Liver (tissue), 9 donors: ENCODE data around the gene FGF21. TPM values are rescaled to one million over a fixed set of nuclear protein-coding genes. Genes with fewer than 3 reads are reported as not detected.
A peak's percentile ranks its signal among the peaks of the same experiment; 100 is the strongest.

Experiments used
- DNase-seq: peaks from one replicate; pipeline ENCODE4 v3.0.0-alpha.2; 2017; ENCODE audit warnings: low spot score
- H3K27ac ChIP-seq, 2 donors: one replicate each; pipeline ENCODE4 v1.7.0; 2013; ENCODE audit warnings: inconsistent platforms in 2 of 2, low read length in 2 of 2, control low read depth in 1 of 2, low read depth in 1 of 2, mild to moderate bottlenecking in 1 of 2
- H3K27me3 ChIP-seq, 4 donors: one replicate each; pipeline versions ENCODE4 v1.6.1 to v1.7.0; 2013; ENCODE audit warnings: low read length in 3 of 4, inconsistent platforms in 1 of 4, mild to moderate bottlenecking in 1 of 4, moderate library complexity in 1 of 4; ENCODE audit not compliant: control insufficient read depth in 4 of 4, insufficient read depth in 4 of 4
- H3K36me3 ChIP-seq, 4 donors: one replicate each; pipeline versions ENCODE4 v1.6.1 to v1.7.0; 2013; ENCODE audit warnings: low read length in 3 of 4, mild to moderate bottlenecking in 3 of 4, low read depth in 1 of 4, moderate library complexity in 1 of 4; ENCODE audit not compliant: control insufficient read depth in 4 of 4, insufficient read depth in 3 of 4
- H3K4me1 ChIP-seq, 4 donors: one replicate each; pipeline versions ENCODE4 v1.6.1 to v1.7.0; 2013; ENCODE audit warnings: low read length in 3 of 4, mild to moderate bottlenecking in 3 of 4, moderate library complexity in 1 of 4; ENCODE audit not compliant: control insufficient read depth in 4 of 4, insufficient read depth in 4 of 4
- H3K4me3 ChIP-seq, 3 donors: one replicate each; pipeline versions ENCODE4 v1.6.1 to v1.7.0; 2013; ENCODE audit warnings: low read length in 3 of 3, control low read depth in 1 of 3, low read depth in 1 of 3, mild to moderate bottlenecking in 1 of 3
- H3K9ac ChIP-seq, 2 donors: one replicate each; pipeline ENCODE4 v1.7.0; 2013; ENCODE audit warnings: low read length in 2 of 2, mild to moderate bottlenecking in 2 of 2, moderate library complexity in 2 of 2, control low read depth in 1 of 2, low read depth in 1 of 2
- H3K9me3 ChIP-seq, 4 donors: one replicate each; pipeline versions ENCODE4 v1.6.1 to v1.7.0; 2013; ENCODE audit warnings: low read length in 3 of 4; ENCODE audit not compliant: control insufficient read depth in 4 of 4
- EGR1 ChIP-seq, 2 donors: IDR thresholded peaks; 2 replicates each; pipeline ENCODE4 v1.6.1; 2016 to 2018; ENCODE audit warnings: antibody characterized with exemption in 2 of 2, low read depth in 2 of 2
- FOXA1 ChIP-seq: IDR thresholded peaks from 2 replicates; pipeline ENCODE4 v1.6.1; 2016; ENCODE audit warnings: antibody characterized with exemption
- FOXA2 ChIP-seq: IDR thresholded peaks from 2 replicates; pipeline ENCODE4 v1.6.1; 2016; ENCODE audit warnings: antibody characterized with exemption
- GABPA ChIP-seq, 2 donors: IDR thresholded peaks in 1 of 2; conservative IDR thresholded peaks in 1 of 2; 2 replicates each; pipeline ENCODE4 v1.6.1; 2016; ENCODE audit warnings: antibody characterized with exemption in 2 of 2, mild to moderate bottlenecking in 1 of 2, moderate library complexity in 1 of 2
- HNF4A ChIP-seq, 2 donors: conservative IDR thresholded peaks; 2 replicates each; pipeline ENCODE4 v1.6.1; 2016; ENCODE audit warnings: antibody characterized with exemption in 2 of 2, mild to moderate bottlenecking in 2 of 2
- HNF4G ChIP-seq: IDR thresholded peaks from 2 replicates; pipeline ENCODE4 v1.6.1; 2016; ENCODE audit warnings: antibody characterized with exemption
- NR2F2 ChIP-seq: IDR thresholded peaks from 2 replicates; pipeline ENCODE4 v1.6.1; 2016; ENCODE audit warnings: antibody characterized with exemption
- RXRA ChIP-seq, 2 donors: IDR thresholded peaks; 2 replicates each; pipeline ENCODE4 v1.6.1; 2017 to 2018; ENCODE audit warnings: antibody characterized with exemption in 2 of 2, mild to moderate bottlenecking in 1 of 2
- SP1 ChIP-seq: IDR thresholded peaks from 2 replicates; pipeline ENCODE4 v1.6.1; 2018; ENCODE audit warnings: antibody characterized with exemption, mild to moderate bottlenecking
- TAF1 ChIP-seq: conservative IDR thresholded peaks from 2 replicates; pipeline ENCODE4 v1.6.1; 2016; ENCODE audit warnings: antibody characterized with exemption, mild to moderate bottlenecking
- YY1 ChIP-seq: IDR thresholded peaks from 2 replicates; pipeline ENCODE4 v1.6.1; 2016; ENCODE audit warnings: antibody characterized with exemption, mild to moderate bottlenecking
- WGBS: extraction: QIAGEN DNeasy Blood & Tissue Kit; methylation state at CpG from one replicate; pipeline ENCODE4 v1.1.7; 2013; 5-methylcytosine and 5-hydroxymethylcytosine counted together
- polyA plus RNA-seq, 2 donors: library from polyadenylated mRNA; stranded (reverse) in 1 of 2; unstranded in 1 of 2; fragments of 200-250 nt in 1 of 2; fragments of >200 nt in 1 of 2; fragmentation: Nextera tagmentation in 1 of 2; extraction: Ambion mirVana in 1 of 2; gene quantifications; one replicate each; pipeline versions ENCODE4 v1.2.1 to v1.2.3, GENCODE V29; 2013 to 2015
- total RNA-seq, 2 donors: library from RNA; depleted of rRNA; stranded (reverse); fragments of >200 nt; gene quantifications; one replicate each; pipeline ENCODE4 v1.2.3, GENCODE V29; 2014
- TF ChIP-seq, protein P1 (sequence below): IDR thresholded peaks from 2 replicates; pipeline ENCODE4 v1.6.1; 2016; ENCODE audit warnings: antibody characterized with exemption
- TF ChIP-seq, protein P2 (sequence below): fragments of 150-350 bp; IDR thresholded peaks from 2 replicates; pipeline ENCODE4 v1.5.1; 2017; ENCODE audit warnings: improper control_type of control experiment, low read depth, low read length; ENCODE audit not compliant: missing input control
- TF ChIP-seq, protein P3 (sequence below): IDR thresholded peaks from 2 replicates; pipeline ENCODE4 v1.6.1; 2016; ENCODE audit warnings: antibody characterized with exemption
- TF ChIP-seq, protein P4 (sequence below): IDR thresholded peaks from 2 replicates; pipeline ENCODE4 v1.6.1; 2016; ENCODE audit warnings: antibody characterized with exemption, mild to moderate bottlenecking
- donor health status: healthy.
- donor health status: healthy.
- donor health status: healthy.
- donor health status: healthy.
- donor health status: healthy.

The FGF21 gene
- total and polyA plus RNA-seq, 4 donors, result 5.5 to 18.5 (median 6.5) TPM; not detected in 1

DNA sequence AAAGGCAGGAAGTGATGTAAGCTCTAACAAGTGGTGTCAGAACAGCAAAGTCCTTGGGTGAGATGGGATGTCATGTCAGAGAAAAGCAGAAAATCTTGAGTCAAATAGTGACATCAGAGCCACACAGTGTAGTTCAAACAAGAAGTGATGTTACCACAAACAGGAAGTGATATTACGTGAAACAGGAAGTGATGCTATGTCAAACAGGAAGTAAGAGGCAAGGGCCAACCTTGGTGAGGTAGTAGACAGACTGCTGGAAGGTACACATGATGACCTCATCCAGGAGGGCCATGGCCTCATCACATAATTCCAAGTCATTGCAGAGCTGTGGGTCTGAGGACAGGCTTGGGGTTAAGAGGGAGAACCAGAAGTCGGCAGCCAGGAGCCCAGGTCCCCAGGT, 28.8 kb upstream of the FGF21 start:
- peaks cover 0 to 6% (median 1%) of the 10 kb centered on the region in 4 donors for H3K4me1 ChIP-seq
- no peaks in the 10 kb centered on the region for H3K9me3 ChIP-seq
- H3K4me3 ChIP-seq, result no peak overlapping the region
- H3K9ac ChIP-seq, result no peak overlapping the region
- WGBS, result 83% methylated on average over 2 of the region's 2 CpGs
- peak overlapping the region in 1 of 2 donors; percentile 9 for H3K27ac ChIP-seq
- no peaks in the 10 kb centered on the region for H3K36me3 ChIP-seq
- TF ChIP-seq GABPA (IDR thresholded peaks at IDR 0.05 in 1 of 2, conservative IDR thresholded peaks at IDR 0.05 in 1 of 2), result peak; percentile 67 to 78
- TF ChIP-seq, protein P1, sequence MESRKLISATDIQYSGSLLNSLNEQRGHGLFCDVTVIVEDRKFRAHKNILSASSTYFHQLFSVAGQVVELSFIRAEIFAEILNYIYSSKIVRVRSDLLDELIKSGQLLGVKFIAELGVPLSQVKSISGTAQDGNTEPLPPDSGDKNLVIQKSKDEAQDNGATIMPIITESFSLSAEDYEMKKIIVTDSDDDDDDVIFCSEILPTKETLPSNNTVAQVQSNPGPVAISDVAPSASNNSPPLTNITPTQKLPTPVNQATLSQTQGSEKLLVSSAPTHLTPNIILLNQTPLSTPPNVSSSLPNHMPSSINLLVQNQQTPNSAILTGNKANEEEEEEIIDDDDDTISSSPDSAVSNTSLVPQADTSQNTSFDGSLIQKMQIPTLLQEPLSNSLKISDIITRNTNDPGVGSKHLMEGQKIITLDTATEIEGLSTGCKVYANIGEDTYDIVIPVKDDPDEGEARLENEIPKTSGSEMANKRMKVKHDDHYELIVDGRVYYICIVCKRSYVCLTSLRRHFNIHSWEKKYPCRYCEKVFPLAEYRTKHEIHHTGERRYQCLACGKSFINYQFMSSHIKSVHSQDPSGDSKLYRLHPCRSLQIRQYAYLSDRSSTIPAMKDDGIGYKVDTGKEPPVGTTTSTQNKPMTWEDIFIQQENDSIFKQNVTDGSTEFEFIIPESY, result no peak
- no peak for DNase-seq
- H3K27me3 ChIP-seq, result no peaks in the 10 kb centered on the region

DNA sequence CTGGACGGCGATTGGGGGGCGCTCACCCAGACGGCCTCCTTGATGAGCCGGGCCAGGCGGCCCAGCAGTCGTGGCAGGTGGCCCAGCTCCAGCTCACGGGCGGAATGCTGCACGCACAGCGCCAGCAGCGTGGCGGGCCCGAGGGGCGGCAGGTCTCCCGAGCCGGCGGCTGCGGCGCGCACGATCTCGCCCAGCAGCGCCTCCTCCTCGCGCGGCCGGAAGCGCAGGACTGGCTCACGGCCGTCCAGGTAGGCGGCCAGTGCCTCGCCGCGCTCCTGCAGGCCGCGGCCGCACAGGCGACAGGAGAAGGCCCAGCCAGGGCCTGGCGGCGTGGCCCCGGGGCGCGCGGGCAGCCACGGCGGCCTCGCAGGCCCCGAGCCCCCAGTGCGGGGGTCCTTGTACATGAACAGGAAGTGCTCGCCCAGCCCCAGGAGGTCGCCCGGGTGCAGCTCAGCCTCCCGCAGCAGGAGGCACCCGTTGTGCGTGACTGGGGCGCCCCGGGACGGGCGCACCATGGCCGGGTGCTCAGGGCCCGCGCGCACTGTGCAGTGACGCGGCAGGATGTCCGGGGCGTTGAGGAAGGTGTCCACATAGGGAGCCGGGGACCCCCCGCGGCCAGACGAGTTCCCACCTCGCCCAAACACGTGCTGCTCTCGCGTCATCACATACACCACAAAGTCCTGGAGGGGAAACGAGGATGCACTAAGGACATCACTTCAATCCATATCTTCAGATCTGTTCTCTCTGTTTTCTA, 26.2 kb upstream of the FGF21 start:
- Histone ChIP-seq H3K27ac (no peak overlapping the region), H3K27me3 (no peaks in the 10 kb centered on the region), H3K9ac (no peak overlapping the region), H3K4me1 (peaks cover 0 to 6% (median 1%) of the 10 kb centered on the region in 4 donors), H3K36me3 (no peaks in the 10 kb centered on the region), H3K9me3 (no peaks in the 10 kb centered on the region), H3K4me3 (peak overlapping the region in 1 of 3 donors; percentile 9)
- WGBS, result 52% methylated on average over 77 of the region's 77 CpGs
- DNase-seq, result no peak
- no peak for TF ChIP-seq HNF4G
- TF ChIP-seq, protein P2, sequence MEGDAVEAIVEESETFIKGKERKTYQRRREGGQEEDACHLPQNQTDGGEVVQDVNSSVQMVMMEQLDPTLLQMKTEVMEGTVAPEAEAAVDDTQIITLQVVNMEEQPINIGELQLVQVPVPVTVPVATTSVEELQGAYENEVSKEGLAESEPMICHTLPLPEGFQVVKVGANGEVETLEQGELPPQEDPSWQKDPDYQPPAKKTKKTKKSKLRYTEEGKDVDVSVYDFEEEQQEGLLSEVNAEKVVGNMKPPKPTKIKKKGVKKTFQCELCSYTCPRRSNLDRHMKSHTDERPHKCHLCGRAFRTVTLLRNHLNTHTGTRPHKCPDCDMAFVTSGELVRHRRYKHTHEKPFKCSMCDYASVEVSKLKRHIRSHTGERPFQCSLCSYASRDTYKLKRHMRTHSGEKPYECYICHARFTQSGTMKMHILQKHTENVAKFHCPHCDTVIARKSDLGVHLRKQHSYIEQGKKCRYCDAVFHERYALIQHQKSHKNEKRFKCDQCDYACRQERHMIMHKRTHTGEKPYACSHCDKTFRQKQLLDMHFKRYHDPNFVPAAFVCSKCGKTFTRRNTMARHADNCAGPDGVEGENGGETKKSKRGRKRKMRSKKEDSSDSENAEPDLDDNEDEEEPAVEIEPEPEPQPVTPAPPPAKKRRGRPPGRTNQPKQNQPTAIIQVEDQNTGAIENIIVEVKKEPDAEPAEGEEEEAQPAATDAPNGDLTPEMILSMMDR, result peak; percentile 10

DNA sequence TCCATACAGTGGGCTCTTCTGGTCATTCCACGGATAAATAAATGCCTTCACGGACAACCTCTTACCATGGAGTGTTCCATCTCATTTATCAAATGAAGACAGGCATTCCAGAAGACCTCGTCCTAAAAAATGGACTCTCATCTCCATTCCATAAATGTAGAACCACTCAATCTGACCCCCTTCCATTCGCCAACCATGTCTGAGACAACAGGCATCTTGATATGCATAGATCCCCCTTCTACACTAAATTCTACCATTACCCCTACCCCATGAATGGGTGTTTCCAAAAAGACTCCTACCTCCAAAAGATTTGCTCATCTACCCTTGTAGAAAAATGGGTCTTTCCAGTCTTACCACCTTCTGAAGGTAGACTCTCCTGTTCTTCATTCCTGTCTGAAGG, 23.9 kb upstream of the FGF21 start:
- WGBS, result 86% methylated on average over 4 of the region's 4 CpGs
- Histone ChIP-seq H3K9me3 (no peaks in the 10 kb centered on the region), H3K36me3 (no peaks in the 10 kb centered on the region), H3K4me1 (peaks cover 0 to 6% (median 0%) of the 10 kb centered on the region in 4 donors), H3K9ac (no peak overlapping the region), H3K27me3 (no peaks in the 10 kb centered on the region), H3K4me3 (no peak overlapping the region), H3K27ac (no peak overlapping the region)
- DNase-seq, result no peak
- TF ChIP-seq YY1, result no peak
- no peak for TF ChIP-seq SP1
- TF ChIP-seq, protein P3, sequence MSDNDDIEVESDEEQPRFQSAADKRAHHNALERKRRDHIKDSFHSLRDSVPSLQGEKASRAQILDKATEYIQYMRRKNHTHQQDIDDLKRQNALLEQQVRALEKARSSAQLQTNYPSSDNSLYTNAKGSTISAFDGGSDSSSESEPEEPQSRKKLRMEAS, result no peak
- TF ChIP-seq HNF4G, result no peak
- TF ChIP-seq GABPA (IDR thresholded peaks at IDR 0.05 in 1 of 2, conservative IDR thresholded peaks at IDR 0.05 in 1 of 2), result no peak
- no peak for TF ChIP-seq HNF4A (conservative IDR thresholded peaks at IDR 0.05)
- TF ChIP-seq FOXA2, result no peak
- TF ChIP-seq TAF1, result no peak
- TF ChIP-seq NR2F2, result no peak
- no peak for TF ChIP-seq EGR1 (IDR thresholded peaks at IDR 0.05; ENCODE audit: low read depth in 2 of 2)
- no peak for TF ChIP-seq RXRA (IDR thresholded peaks at IDR 0.05)
- no peak for TF ChIP-seq FOXA1
- TF ChIP-seq, protein P2, result no peak
- TF ChIP-seq, protein P4, sequence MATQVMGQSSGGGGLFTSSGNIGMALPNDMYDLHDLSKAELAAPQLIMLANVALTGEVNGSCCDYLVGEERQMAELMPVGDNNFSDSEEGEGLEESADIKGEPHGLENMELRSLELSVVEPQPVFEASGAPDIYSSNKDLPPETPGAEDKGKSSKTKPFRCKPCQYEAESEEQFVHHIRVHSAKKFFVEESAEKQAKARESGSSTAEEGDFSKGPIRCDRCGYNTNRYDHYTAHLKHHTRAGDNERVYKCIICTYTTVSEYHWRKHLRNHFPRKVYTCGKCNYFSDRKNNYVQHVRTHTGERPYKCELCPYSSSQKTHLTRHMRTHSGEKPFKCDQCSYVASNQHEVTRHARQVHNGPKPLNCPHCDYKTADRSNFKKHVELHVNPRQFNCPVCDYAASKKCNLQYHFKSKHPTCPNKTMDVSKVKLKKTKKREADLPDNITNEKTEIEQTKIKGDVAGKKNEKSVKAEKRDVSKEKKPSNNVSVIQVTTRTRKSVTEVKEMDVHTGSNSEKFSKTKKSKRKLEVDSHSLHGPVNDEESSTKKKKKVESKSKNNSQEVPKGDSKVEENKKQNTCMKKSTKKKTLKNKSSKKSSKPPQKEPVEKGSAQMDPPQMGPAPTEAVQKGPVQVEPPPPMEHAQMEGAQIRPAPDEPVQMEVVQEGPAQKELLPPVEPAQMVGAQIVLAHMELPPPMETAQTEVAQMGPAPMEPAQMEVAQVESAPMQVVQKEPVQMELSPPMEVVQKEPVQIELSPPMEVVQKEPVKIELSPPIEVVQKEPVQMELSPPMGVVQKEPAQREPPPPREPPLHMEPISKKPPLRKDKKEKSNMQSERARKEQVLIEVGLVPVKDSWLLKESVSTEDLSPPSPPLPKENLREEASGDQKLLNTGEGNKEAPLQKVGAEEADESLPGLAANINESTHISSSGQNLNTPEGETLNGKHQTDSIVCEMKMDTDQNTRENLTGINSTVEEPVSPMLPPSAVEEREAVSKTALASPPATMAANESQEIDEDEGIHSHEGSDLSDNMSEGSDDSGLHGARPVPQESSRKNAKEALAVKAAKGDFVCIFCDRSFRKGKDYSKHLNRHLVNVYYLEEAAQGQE, result no peak
